ENCODE measurements around the gene R3HDM1. TPM values are rescaled to one million over a fixed set of nuclear protein-coding genes. Genes with fewer than 3 reads are reported as not detected.

Gene R3HDM1
- total RNA-seq, 1 donor from 2014 or later: 44.7 TPM

DNA sequence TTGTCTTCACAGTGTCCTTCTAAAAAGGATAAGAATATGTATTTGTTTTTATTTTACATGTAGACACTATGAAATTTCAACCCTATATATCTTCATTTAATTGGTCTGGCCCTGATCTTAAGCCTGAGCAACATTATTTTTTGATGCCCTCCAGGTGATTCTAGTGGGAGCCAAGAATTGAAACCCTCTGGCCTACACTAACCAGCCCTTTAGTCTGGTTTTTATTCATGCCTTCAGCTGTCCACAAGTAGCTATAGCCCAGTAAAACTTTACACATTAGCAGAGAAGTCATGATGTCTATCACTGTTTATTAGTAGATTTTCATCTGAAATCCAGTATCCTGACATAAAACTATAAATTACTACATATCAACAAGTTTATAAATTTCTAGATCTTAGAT lies 157.7 kb downstream of the R3HDM1 start:
- H3K4me2 ChIP-seq (ENCODE audit: low read length): no peak overlapping the region
- Mint-ChIP-seq H3K4me1 (ENCODE audit: low read depth, unreplicated experiment) (no peaks in the 10 kb centered on the region), H3K4me3 (ENCODE audit: unreplicated experiment) (no peak overlapping the region), H3K27me3 (ENCODE audit: low read depth, unreplicated experiment) (no peaks in the 10 kb centered on the region), H3K9me3 (ENCODE audit: unreplicated experiment) (no peaks in the 10 kb centered on the region), H3K36me3 (ENCODE audit: low read depth, unreplicated experiment) (peaks cover 4% of the 10 kb centered on the region), H3K27ac (ENCODE audit: unreplicated experiment) (no peak overlapping the region)
- no peaks in the 10 kb centered on the region for H3K4me1 ChIP-seq (ENCODE audit: insufficient read depth, low read length)
- H3K9me3 ChIP-seq (ENCODE audit: insufficient read depth, low read depth, low read length): no peaks in the 10 kb centered on the region
- H3K9ac ChIP-seq (ENCODE audit: low read length): no peak overlapping the region
- no peak overlapping the region for H3K4me3 ChIP-seq (ENCODE audit: insufficient read depth, low read depth, low read length)
- no peak for TF ChIP-seq EZH2 (IDR thresholded peaks at IDR 0.05; ENCODE audit: insufficient read depth, low read length)
- TF ChIP-seq, protein P1, sequence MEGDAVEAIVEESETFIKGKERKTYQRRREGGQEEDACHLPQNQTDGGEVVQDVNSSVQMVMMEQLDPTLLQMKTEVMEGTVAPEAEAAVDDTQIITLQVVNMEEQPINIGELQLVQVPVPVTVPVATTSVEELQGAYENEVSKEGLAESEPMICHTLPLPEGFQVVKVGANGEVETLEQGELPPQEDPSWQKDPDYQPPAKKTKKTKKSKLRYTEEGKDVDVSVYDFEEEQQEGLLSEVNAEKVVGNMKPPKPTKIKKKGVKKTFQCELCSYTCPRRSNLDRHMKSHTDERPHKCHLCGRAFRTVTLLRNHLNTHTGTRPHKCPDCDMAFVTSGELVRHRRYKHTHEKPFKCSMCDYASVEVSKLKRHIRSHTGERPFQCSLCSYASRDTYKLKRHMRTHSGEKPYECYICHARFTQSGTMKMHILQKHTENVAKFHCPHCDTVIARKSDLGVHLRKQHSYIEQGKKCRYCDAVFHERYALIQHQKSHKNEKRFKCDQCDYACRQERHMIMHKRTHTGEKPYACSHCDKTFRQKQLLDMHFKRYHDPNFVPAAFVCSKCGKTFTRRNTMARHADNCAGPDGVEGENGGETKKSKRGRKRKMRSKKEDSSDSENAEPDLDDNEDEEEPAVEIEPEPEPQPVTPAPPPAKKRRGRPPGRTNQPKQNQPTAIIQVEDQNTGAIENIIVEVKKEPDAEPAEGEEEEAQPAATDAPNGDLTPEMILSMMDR (IDR thresholded peaks at IDR 0.05; ENCODE audit: insufficient read depth, low read depth, low read length): no peak
- no peaks in the 10 kb centered on the region for H3K79me2 ChIP-seq (ENCODE audit: insufficient read depth, low read length)
- FAIRE-seq: no peak
- no peak overlapping the region for H2AFZ ChIP-seq (ENCODE audit: low read depth, low read length)
- H3K27me3 ChIP-seq (ENCODE audit: insufficient read depth, low read length): no peaks in the 10 kb centered on the region
- H4K20me1 ChIP-seq (ENCODE audit: insufficient read depth, low read length): no peaks in the 10 kb centered on the region
- no peak overlapping the region for H3K27ac ChIP-seq (ENCODE audit: low read depth, low read length)
- DNase-seq (ENCODE audit: low read depth): no peak
- H3K36me3 ChIP-seq (ENCODE audit: insufficient read depth, low read length): no peaks in the 10 kb centered on the region

DNA sequence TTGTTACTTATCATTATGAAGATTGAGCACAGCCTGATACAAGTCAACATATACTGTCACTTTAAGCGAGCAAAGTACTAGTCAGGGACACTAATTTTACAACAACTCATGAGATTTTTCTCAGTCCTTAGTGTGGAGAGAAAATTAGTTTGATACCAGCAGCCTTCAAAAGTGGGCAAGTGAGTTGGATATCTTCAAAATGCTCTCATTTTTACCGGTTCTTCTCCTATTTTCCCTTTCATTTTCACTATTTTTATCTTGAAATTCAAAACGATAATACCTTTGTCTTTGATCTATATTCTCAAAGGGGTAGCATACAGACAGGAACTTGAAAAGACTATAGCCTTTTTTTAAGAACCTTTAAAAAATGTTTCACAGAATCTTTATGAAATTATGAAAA lies 158.4 kb downstream of the R3HDM1 start:
- H3K27me3 ChIP-seq (ENCODE audit: insufficient read depth, low read length): no peaks in the 10 kb centered on the region
- H4K20me1 ChIP-seq (ENCODE audit: insufficient read depth, low read length): no peaks in the 10 kb centered on the region
- H3K4me2 ChIP-seq (ENCODE audit: low read length): no peak overlapping the region
- H3K4me3 Mint-ChIP-seq (ENCODE audit: unreplicated experiment): no peak overlapping the region
- H3K4me3 ChIP-seq (ENCODE audit: insufficient read depth, low read depth, low read length): no peak overlapping the region
- H3K9me3 Mint-ChIP-seq (ENCODE audit: unreplicated experiment): no peaks in the 10 kb centered on the region
- H3K36me3 ChIP-seq (ENCODE audit: insufficient read depth, low read length): no peaks in the 10 kb centered on the region
- H3K4me1 ChIP-seq (ENCODE audit: insufficient read depth, low read length): no peaks in the 10 kb centered on the region
- H3K4me1 Mint-ChIP-seq (ENCODE audit: low read depth, unreplicated experiment): no peaks in the 10 kb centered on the region
- peaks cover 5% of the 10 kb centered on the region for H3K36me3 Mint-ChIP-seq (ENCODE audit: low read depth, unreplicated experiment)
- DNase-seq (ENCODE audit: low read depth) (no peak), FAIRE-seq (no peak)
- H3K79me2 ChIP-seq (ENCODE audit: insufficient read depth, low read length): no peaks in the 10 kb centered on the region
- no peaks in the 10 kb centered on the region for H3K9me3 ChIP-seq (ENCODE audit: insufficient read depth, low read depth, low read length)
- no peak overlapping the region for H3K27ac Mint-ChIP-seq (ENCODE audit: unreplicated experiment)
- TF ChIP-seq, protein P1 (IDR thresholded peaks at IDR 0.05; ENCODE audit: insufficient read depth, low read depth, low read length): no peak
- no peak for TF ChIP-seq EZH2 (IDR thresholded peaks at IDR 0.05; ENCODE audit: insufficient read depth, low read length)
- no peak overlapping the region for H3K9ac ChIP-seq (ENCODE audit: low read length)
- no peak overlapping the region for H2AFZ ChIP-seq (ENCODE audit: low read depth, low read length)
- no peaks in the 10 kb centered on the region for H3K27me3 Mint-ChIP-seq (ENCODE audit: low read depth, unreplicated experiment)
- H3K27ac ChIP-seq (ENCODE audit: low read depth, low read length): no peak overlapping the region

DNA sequence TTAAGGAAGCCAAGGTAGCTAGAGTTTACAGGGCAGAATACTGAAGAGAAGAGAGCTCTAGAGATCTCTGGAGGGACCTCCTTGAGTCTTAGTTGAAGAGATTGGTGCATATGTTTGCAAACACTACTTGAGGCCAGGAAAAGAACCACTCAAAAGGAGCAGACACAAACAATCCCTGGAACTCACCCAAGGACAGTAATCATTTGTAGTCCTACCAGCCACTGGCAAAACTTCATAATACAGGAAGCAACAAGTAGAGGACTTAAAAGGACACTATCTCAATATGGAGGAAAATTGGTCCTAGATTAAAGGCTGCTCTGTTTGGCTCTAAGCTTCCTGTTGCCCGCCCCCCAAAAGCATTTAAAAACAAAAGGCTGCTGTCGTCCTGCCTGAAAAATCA lies 163.4 kb downstream of the R3HDM1 start:
- H3K4me2 ChIP-seq (ENCODE audit: low read length): no peak overlapping the region
- H3K4me1 ChIP-seq (ENCODE audit: insufficient read depth, low read length): no peaks in the 10 kb centered on the region
- H3K9me3 ChIP-seq (ENCODE audit: insufficient read depth, low read depth, low read length): no peaks in the 10 kb centered on the region
- Mint-ChIP-seq H3K36me3 (ENCODE audit: low read depth, unreplicated experiment) (peaks cover 5% of the 10 kb centered on the region), H3K4me1 (ENCODE audit: low read depth, unreplicated experiment) (no peaks in the 10 kb centered on the region), H3K9me3 (ENCODE audit: unreplicated experiment) (no peaks in the 10 kb centered on the region), H3K27me3 (ENCODE audit: low read depth, unreplicated experiment) (no peaks in the 10 kb centered on the region), H3K4me3 (ENCODE audit: unreplicated experiment) (no peak overlapping the region), H3K27ac (ENCODE audit: unreplicated experiment) (no peak overlapping the region)
- H3K27me3 ChIP-seq (ENCODE audit: insufficient read depth, low read length): no peaks in the 10 kb centered on the region
- FAIRE-seq (no peak), DNase-seq (ENCODE audit: low read depth) (no peak)
- peaks cover 4% of the 10 kb centered on the region for H3K36me3 ChIP-seq (ENCODE audit: insufficient read depth, low read length)
- H4K20me1 ChIP-seq (ENCODE audit: insufficient read depth, low read length): no peaks in the 10 kb centered on the region
- no peak overlapping the region for H3K4me3 ChIP-seq (ENCODE audit: insufficient read depth, low read depth, low read length)
- no peak overlapping the region for H3K27ac ChIP-seq (ENCODE audit: low read depth, low read length)
- H2AFZ ChIP-seq (ENCODE audit: low read depth, low read length): no peak overlapping the region
- TF ChIP-seq EZH2 (IDR thresholded peaks at IDR 0.05; ENCODE audit: insufficient read depth, low read length): no peak
- TF ChIP-seq, protein P1 (IDR thresholded peaks at IDR 0.05; ENCODE audit: insufficient read depth, low read depth, low read length): no peak
- H3K79me2 ChIP-seq (ENCODE audit: insufficient read depth, low read length): no peaks in the 10 kb centered on the region
- no peak overlapping the region for H3K9ac ChIP-seq (ENCODE audit: low read length)

All from astrocyte (in vitro differentiated cells and primary cell).